ENCODE results near the gene SLC18A2. TPM values are rescaled to one million over a fixed set of nuclear protein-coding genes. Genes with fewer than 3 reads are reported as not detected.
A peak's percentile ranks its signal among the peaks of the same experiment; 100 is the strongest.

SLC18A2 gene
- polyA plus RNA-seq, 2 of the 4 experiments (the other 2 are of a cell fraction): 0.03 to 0.09 TPM

DNA sequence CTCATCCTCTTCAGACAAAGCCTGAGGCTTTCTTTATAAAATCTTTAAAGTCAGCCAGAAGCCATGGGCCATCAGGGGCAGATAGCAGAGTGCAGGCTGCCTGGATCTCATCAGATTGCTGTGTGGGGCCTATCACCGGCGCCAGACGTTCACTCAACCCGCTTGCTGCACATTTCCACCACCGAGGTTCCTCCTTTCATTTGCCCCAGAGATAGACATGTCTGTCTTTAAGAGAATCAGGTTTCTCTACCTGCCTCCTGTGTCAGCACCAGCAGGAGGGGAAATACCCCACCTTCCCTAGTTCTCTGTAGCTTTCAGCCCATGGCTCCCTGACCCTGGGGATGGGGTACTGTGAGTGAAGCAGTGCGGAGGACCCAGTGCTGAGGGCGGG, 22.0 kb downstream of the SLC18A2 start (continued):
- TF ChIP-seq, protein P1, sequence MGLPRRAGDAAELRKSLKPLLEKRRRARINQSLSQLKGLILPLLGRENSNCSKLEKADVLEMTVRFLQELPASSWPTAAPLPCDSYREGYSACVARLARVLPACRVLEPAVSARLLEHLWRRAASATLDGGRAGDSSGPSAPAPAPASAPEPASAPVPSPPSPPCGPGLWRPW (IDR thresholded peaks at IDR 0.05): no peak

DNA sequence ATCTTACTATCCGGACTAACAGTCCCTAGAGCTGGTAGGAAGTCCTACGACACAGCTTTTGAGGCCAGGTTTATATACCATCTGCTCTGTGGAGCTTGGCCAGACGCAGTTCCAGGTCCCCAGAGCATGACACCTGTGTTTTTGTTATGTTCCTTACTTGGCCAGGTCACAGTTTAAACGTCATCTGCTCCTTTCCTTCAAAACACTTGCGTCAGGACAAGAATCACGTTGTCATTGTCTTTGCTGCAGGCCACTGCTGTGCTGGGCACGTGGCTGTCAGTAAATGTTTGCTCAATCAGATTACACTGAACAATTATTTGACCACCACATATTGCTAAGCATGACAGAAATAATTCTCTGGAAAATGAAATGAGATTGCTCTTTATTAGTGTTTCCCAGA, 23.9 kb downstream of the SLC18A2 start:
- FAIRE-seq (no peak), DNase-seq (ENCODE audit: low read depth in 1 of 2, low spot score in 1 of 2) (no peak), ATAC-seq (no peak)
- ChIA-PET POLR2A (no interaction called here), CTCF (interaction anchor here (4.5 kb wide), 1 partner anchor 48 kb away, joined by 20 read pairs; no protein-coding TSS in a partner anchor)
- no peak overlapping the region for H3K4me3 ChIP-seq
- no peak overlapping the region for H3K27ac ChIP-seq
- no peaks in the 10 kb centered on the region for H3K9me3 ChIP-seq
- no peaks in the 10 kb centered on the region for H3K4me1 ChIP-seq
- WGBS (ENCODE audit: missing lambda C conversion rate): 51% methylated on average over 7 of the region's 7 CpGs
- TF ChIP-seq EHMT2 (IDR thresholded peaks at IDR 0.05; ENCODE audit: low read depth) (no peak), CBX2 (IDR thresholded peaks at IDR 0.05; ENCODE audit: borderline replicate concordance, low read depth) (no peak)
- H3K4me2 ChIP-seq: no peak overlapping the region

DNA sequence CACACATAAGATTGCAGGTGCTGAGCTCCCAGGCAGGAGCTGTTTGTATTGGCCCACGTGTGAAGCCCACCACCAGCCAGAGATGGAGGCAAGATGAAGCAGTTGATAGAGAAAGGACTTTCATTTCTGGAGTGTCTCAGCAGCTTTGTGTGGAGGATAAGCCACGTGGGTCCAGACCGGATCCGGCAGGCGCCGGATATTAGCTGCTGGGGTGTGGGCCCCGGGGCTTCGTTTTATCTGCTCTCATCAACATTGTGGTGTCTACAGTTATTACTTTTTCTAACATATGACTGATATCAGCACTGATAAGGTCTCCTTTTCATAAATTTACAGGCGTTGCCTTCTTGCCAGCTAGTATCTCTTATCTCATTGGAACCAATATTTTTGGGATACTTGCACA, 25.5 kb downstream of the SLC18A2 start:
- POLR2A ChIA-PET: interaction anchor here (0.6 kb wide), 1 partner anchor 173 kb away, joined by 3 read pairs; no protein-coding TSS in a partner anchor
- Histone ChIP-seq H3K4me3 (no peak overlapping the region), H3K4me2 (no peak overlapping the region), H3K9me3 (no peaks in the 10 kb centered on the region), H3K27ac (no peak overlapping the region), H3K4me1 (peaks cover 2% of the 10 kb centered on the region)
- TF ChIP-seq, protein P2, sequence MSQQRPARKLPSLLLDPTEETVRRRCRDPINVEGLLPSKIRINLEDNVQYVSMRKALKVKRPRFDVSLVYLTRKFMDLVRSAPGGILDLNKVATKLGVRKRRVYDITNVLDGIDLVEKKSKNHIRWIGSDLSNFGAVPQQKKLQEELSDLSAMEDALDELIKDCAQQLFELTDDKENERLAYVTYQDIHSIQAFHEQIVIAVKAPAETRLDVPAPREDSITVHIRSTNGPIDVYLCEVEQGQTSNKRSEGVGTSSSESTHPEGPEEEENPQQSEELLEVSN (IDR thresholded peaks at IDR 0.05; ENCODE audit: borderline replicate concordance, low read depth): no peak
- TF ChIP-seq KDM1A (IDR thresholded peaks at IDR 0.05; ENCODE audit: low read depth) (no peak), HDAC2 (IDR thresholded peaks at IDR 0.05) (no peak), CHD2 (IDR thresholded peaks at IDR 0.05; ENCODE audit: low read length, partially characterized antibody) (no peak), TFCP2L1 (CRISPR knock-in tag; IDR thresholded peaks at IDR 0.05) (no peak), RCOR1 (IDR thresholded peaks at IDR 0.05; ENCODE audit: low read depth, low read length) (no peak), TP53 (CRISPR knock-in tag; IDR thresholded peaks at IDR 0.05) (no peak), FOSB (CRISPR knock-in tag; IDR thresholded peaks at IDR 0.05) (no peak), RARB (CRISPR knock-in tag; IDR thresholded peaks at IDR 0.05) (no peak), HOXB13 (CRISPR knock-in tag; IDR thresholded peaks at IDR 0.05; ENCODE audit: low read depth) (no peak), SREBF2 (IDR thresholded peaks at IDR 0.05) (no peak)
- TF ChIP-seq, protein P3, sequence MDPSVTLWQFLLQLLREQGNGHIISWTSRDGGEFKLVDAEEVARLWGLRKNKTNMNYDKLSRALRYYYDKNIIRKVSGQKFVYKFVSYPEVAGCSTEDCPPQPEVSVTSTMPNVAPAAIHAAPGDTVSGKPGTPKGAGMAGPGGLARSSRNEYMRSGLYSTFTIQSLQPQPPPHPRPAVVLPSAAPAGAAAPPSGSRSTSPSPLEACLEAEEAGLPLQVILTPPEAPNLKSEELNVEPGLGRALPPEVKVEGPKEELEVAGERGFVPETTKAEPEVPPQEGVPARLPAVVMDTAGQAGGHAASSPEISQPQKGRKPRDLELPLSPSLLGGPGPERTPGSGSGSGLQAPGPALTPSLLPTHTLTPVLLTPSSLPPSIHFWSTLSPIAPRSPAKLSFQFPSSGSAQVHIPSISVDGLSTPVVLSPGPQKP (IDR thresholded peaks at IDR 0.05; ENCODE audit: low read depth, low read length): no peak
- TF ChIP-seq, protein P1 (IDR thresholded peaks at IDR 0.05): no peak
- TF ChIP-seq, protein P4, sequence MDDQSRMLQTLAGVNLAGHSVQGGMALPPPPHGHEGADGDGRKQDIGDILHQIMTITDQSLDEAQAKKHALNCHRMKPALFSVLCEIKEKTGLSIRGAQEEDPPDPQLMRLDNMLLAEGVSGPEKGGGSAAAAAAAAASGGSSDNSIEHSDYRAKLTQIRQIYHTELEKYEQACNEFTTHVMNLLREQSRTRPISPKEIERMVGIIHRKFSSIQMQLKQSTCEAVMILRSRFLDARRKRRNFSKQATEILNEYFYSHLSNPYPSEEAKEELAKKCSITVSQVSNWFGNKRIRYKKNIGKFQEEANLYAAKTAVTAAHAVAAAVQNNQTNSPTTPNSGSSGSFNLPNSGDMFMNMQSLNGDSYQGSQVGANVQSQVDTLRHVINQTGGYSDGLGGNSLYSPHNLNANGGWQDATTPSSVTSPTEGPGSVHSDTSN (IDR thresholded peaks at IDR 0.05): no peak
- WGBS (ENCODE audit: missing lambda C conversion rate): 76% methylated on average over 9 of the region's 9 CpGs
- FAIRE-seq (no peak), ATAC-seq (no peak), DNase-seq (ENCODE audit: low read depth in 1 of 2, low spot score in 1 of 2) (no peak)
- CTCF ChIA-PET: interaction anchor here (1.8 kb wide), 1 partner anchor 50 kb away, joined by 12 read pairs; no protein-coding TSS in a partner anchor

DNA sequence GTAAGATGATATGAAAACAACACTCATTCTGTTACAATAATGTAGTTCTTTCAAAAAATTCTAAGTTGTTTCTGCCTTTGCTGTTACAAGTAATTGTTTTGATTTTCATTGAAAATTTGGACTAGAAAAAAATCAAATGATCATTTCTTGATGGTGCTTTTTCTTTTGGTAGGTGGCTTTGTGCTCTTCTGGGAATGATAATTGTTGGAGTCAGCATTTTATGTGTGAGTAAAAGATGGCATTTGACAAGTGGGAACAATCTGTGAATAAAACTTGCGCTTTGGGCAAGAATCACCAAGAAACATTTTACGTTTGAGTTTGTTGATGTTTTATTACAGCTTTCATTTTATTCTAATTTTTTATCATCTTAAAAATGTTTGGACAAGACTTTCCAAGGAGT, 25.9 kb downstream of the SLC18A2 start:
- ATAC-seq (no peak), DNase-seq (ENCODE audit: low read depth in 1 of 2, low spot score in 1 of 2) (no peak), FAIRE-seq (no peak)
- H3K4me2 ChIP-seq: no peak overlapping the region
- ChIA-PET POLR2A (no interaction called here), CTCF (interaction anchor here (1.8 kb wide), 1 partner anchor 50 kb away, joined by 12 read pairs; no protein-coding TSS in a partner anchor)
- no peak overlapping the region for H3K27ac ChIP-seq
- H3K9me3 ChIP-seq: no peaks in the 10 kb centered on the region
- 73% methylated on average over 2 of the region's 2 CpGs for WGBS (ENCODE audit: missing lambda C conversion rate)
- peaks cover 6% of the 10 kb centered on the region for H3K4me1 ChIP-seq
- no peak overlapping the region for H3K4me3 ChIP-seq
- TF ChIP-seq KDM5A (IDR thresholded peaks at IDR 0.05) (no peak), MAFK (IDR thresholded peaks at IDR 0.05; ENCODE audit: partially characterized antibody) (peak; percentile 77), POLR2AphosphoS2 (conservative IDR thresholded peaks at IDR 0.05; ENCODE audit: low read length) (no peak)
- TF ChIP-seq, protein P5, sequence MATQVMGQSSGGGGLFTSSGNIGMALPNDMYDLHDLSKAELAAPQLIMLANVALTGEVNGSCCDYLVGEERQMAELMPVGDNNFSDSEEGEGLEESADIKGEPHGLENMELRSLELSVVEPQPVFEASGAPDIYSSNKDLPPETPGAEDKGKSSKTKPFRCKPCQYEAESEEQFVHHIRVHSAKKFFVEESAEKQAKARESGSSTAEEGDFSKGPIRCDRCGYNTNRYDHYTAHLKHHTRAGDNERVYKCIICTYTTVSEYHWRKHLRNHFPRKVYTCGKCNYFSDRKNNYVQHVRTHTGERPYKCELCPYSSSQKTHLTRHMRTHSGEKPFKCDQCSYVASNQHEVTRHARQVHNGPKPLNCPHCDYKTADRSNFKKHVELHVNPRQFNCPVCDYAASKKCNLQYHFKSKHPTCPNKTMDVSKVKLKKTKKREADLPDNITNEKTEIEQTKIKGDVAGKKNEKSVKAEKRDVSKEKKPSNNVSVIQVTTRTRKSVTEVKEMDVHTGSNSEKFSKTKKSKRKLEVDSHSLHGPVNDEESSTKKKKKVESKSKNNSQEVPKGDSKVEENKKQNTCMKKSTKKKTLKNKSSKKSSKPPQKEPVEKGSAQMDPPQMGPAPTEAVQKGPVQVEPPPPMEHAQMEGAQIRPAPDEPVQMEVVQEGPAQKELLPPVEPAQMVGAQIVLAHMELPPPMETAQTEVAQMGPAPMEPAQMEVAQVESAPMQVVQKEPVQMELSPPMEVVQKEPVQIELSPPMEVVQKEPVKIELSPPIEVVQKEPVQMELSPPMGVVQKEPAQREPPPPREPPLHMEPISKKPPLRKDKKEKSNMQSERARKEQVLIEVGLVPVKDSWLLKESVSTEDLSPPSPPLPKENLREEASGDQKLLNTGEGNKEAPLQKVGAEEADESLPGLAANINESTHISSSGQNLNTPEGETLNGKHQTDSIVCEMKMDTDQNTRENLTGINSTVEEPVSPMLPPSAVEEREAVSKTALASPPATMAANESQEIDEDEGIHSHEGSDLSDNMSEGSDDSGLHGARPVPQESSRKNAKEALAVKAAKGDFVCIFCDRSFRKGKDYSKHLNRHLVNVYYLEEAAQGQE (IDR thresholded peaks at IDR 0.05): no peak

All from A549 (cell line).